ENCODE measurements around the gene WEE1.

DNA sequence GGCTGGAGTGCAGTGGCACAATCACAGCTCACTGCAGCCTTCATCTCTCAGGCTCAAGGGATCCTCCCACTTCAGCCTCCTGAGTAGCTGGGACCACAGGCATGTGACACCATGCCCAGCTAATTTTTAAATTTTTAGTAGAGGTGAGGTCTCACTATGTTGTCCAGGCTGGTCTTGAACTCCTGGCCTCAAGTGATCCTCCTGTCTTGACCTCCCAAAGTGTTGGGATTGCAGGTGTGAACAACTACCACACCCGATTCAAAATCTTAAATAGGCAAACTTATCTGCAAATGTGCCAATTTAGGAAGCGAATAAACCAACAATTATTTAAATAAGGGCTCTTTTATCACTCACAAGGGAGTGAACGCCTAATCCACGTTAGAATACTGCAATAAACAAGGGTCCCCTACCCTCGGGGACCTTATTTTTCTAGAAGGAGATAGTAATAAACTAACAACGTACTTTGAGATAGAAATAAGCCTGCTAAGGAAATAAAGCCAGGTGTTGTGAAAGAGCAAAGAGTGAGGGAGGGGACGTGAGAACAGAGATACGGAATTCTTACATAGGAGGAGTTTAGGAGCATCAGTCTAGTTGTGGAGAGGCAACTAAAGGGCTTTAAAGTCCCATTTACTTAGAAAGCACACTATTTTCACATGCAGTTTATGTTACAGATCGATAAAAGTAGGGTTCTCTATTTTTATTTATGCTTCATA, 3.0 kb upstream of the WEE1 start:
- TF ChIP-seq, protein P1, sequence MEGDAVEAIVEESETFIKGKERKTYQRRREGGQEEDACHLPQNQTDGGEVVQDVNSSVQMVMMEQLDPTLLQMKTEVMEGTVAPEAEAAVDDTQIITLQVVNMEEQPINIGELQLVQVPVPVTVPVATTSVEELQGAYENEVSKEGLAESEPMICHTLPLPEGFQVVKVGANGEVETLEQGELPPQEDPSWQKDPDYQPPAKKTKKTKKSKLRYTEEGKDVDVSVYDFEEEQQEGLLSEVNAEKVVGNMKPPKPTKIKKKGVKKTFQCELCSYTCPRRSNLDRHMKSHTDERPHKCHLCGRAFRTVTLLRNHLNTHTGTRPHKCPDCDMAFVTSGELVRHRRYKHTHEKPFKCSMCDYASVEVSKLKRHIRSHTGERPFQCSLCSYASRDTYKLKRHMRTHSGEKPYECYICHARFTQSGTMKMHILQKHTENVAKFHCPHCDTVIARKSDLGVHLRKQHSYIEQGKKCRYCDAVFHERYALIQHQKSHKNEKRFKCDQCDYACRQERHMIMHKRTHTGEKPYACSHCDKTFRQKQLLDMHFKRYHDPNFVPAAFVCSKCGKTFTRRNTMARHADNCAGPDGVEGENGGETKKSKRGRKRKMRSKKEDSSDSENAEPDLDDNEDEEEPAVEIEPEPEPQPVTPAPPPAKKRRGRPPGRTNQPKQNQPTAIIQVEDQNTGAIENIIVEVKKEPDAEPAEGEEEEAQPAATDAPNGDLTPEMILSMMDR (IDR thresholded peaks at IDR 0.05), result no peak
- TF ChIP-seq SREBF2 (IDR thresholded peaks at IDR 0.05) (no peak), JUN (IDR thresholded peaks at IDR 0.05) (no peak), CEBPB (IDR thresholded peaks at IDR 0.05) (no peak), RARB (CRISPR knock-in tag; IDR thresholded peaks at IDR 0.05) (no peak), TP53 (CRISPR knock-in tag; IDR thresholded peaks at IDR 0.05) (no peak), POLR2A (IDR thresholded peaks at IDR 0.05; ENCODE audit: low read length) (no peak), ELK1 (IDR thresholded peaks at IDR 0.05; ENCODE audit: low read depth, low read length) (no peak)
- TF ChIP-seq, protein P2, sequence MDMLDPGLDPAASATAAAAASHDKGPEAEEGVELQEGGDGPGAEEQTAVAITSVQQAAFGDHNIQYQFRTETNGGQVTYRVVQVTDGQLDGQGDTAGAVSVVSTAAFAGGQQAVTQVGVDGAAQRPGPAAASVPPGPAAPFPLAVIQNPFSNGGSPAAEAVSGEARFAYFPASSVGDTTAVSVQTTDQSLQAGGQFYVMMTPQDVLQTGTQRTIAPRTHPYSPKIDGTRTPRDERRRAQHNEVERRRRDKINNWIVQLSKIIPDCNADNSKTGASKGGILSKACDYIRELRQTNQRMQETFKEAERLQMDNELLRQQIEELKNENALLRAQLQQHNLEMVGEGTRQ (IDR thresholded peaks at IDR 0.05), result no peak
